ENCODE results near the gene GALNTL6. TPM values are rescaled to one million over a fixed set of nuclear protein-coding genes. Genes with fewer than 3 reads are reported as not detected.

GALNTL6 gene
- total RNA-seq, 6 donors from 2014 or later = 0.26 to 18.9 TPM; not detected in 4

- Histone ChIP-seq H3K27me3 (no peaks in the 10 kb centered on the region), H3K4me3 (no peak overlapping the region), H3K9me3 (no peaks in the 10 kb centered on the region), H3K27ac (no peak overlapping the region), H3K4me1 (no peaks in the 10 kb centered on the region), H3K36me3 (no peaks in the 10 kb centered on the region)
- ATAC-seq (ENCODE audit: low FRiP score in 2 of 2) = no peak
- WGBS, 2 donors = 71 to 79% methylated on average over 1 of the region's 1 CpG
- DNase-seq = no peak
- TF ChIP-seq CTCF (IDR thresholded peaks at IDR 0.05) = no peak
- TF ChIP-seq EP300 (IDR thresholded peaks at IDR 0.05) = no peak
- TF ChIP-seq POLR2A (IDR thresholded peaks at IDR 0.05) = no peak
These were observed 205.2 kb downstream of the GALNTL6 start for GRCh38 chr4:172018358-172018757.

GRCh38 chr4:172035562-172035961 is 222.4 kb downstream of the GALNTL6 start:
- H3K36me3 ChIP-seq = no peaks in the 10 kb centered on the region
- no peak overlapping the region for H3K27ac ChIP-seq
- no peak for TF ChIP-seq CTCF (IDR thresholded peaks at IDR 0.05)
- no peak for TF ChIP-seq EP300 (IDR thresholded peaks at IDR 0.05)
- TF ChIP-seq POLR2A (IDR thresholded peaks at IDR 0.05) = no peak
- TF ChIP-seq POLR2AphosphoS5 (IDR thresholded peaks at IDR 0.05) = no peak
- WGBS, 2 donors = 78 to 91% methylated on average over 2 of the region's 2 CpGs
- ATAC-seq (ENCODE audit: low FRiP score in 2 of 2) (no peak), DNase-seq (no peak)
- no peaks in the 10 kb centered on the region for H3K4me1 ChIP-seq
- H3K27me3 ChIP-seq = no peaks in the 10 kb centered on the region
- no peaks in the 10 kb centered on the region for H3K9me3 ChIP-seq
- H3K4me3 ChIP-seq = no peak overlapping the region

- no peak overlapping the region for H3K4me3 ChIP-seq
- H3K4me1 ChIP-seq = no peaks in the 10 kb centered on the region
- no peaks in the 10 kb centered on the region for H3K9me3 ChIP-seq
- no peak overlapping the region for H3K27ac ChIP-seq
- TF ChIP-seq POLR2AphosphoS5 (IDR thresholded peaks at IDR 0.05) (no peak), POLR2A (IDR thresholded peaks at IDR 0.05) (no peak), EP300 (IDR thresholded peaks at IDR 0.05) (no peak), CTCF (IDR thresholded peaks at IDR 0.05) (no peak)
- no peak for ATAC-seq (ENCODE audit: low FRiP score in 2 of 2)
- H3K36me3 ChIP-seq = no peaks in the 10 kb centered on the region
- no peaks in the 10 kb centered on the region for H3K27me3 ChIP-seq
- DNase-seq = no peak
These were observed 227.6 kb downstream of the GALNTL6 start for GRCh38 chr4:172040766-172041165.

GRCh38 chr4:172042714-172043114 is 229.5 kb downstream of the GALNTL6 start:
- H3K4me1 ChIP-seq = no peaks in the 10 kb centered on the region
- no peaks in the 10 kb centered on the region for H3K9me3 ChIP-seq
- DNase-seq (no peak), ATAC-seq (ENCODE audit: low FRiP score in 2 of 2) (no peak)
- H3K4me3 ChIP-seq = no peak overlapping the region
- 49 to 55% methylated on average over 3 of the region's 3 CpGs for WGBS, 2 donors
- no peaks in the 10 kb centered on the region for H3K27me3 ChIP-seq
- no peak for TF ChIP-seq POLR2AphosphoS5 (IDR thresholded peaks at IDR 0.05)
- TF ChIP-seq POLR2A (IDR thresholded peaks at IDR 0.05) = no peak
- no peak for TF ChIP-seq EP300 (IDR thresholded peaks at IDR 0.05)
- no peak for TF ChIP-seq CTCF (IDR thresholded peaks at IDR 0.05)
- no peaks in the 10 kb centered on the region for H3K36me3 ChIP-seq
- no peak overlapping the region for H3K27ac ChIP-seq

- Histone ChIP-seq H3K4me3 (no peak overlapping the region), H3K9me3 (no peaks in the 10 kb centered on the region), H3K27ac (no peak overlapping the region), H3K36me3 (no peaks in the 10 kb centered on the region), H3K27me3 (no peaks in the 10 kb centered on the region), H3K4me1 (no peaks in the 10 kb centered on the region)
- no peak for ATAC-seq (ENCODE audit: low FRiP score in 2 of 2)
- TF ChIP-seq POLR2AphosphoS5 (IDR thresholded peaks at IDR 0.05) (no peak), CTCF (IDR thresholded peaks at IDR 0.05) (no peak), POLR2A (IDR thresholded peaks at IDR 0.05) (no peak), EP300 (IDR thresholded peaks at IDR 0.05) (no peak)
- WGBS, 2 donors = 75 to 86% methylated on average over 2 of the region's 2 CpGs
- no peak for DNase-seq
These were observed 232.8 kb downstream of the GALNTL6 start for GRCh38 chr4:172045981-172046380.
